ENCODE results near the gene MPI. TPM values are rescaled to one million over a fixed set of nuclear protein-coding genes. Genes with fewer than 3 reads are reported as not detected.
"Not testable (repeated sequence)": the region's sequence is repeated elsewhere in the genome, so short reads cannot be mapped to it uniquely, and the experiment has no call there.

Gene MPI
- total and polyA plus RNA-seq, 2 donors, result 33.6 to 37.4 TPM

DNA sequence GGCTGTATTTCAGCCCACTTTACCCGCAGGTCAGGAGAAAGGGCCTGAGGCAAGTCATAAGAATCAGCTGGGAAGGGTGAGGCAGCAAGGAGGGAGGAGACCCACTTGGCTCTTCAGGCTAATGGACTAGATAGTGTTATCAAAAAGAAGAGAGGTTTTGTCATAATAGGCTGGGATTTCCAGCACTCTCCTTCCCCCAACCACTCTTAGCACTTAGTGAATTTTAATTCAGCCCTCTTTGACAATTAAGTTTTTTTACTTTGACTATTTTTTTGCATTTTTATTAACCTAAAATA lies 771 bp downstream of the MPI start:
- no peak for DNase-seq (ENCODE audit: extremely low spot score)
- Histone ChIP-seq H3K4me3 (ENCODE audit: low read depth, low read length) (peak overlapping the region; percentile 82), H3K4me1 (ENCODE audit: insufficient read depth) (no peaks in the 10 kb centered on the region), H3K36me3 (ENCODE audit: insufficient read depth) (no peaks in the 10 kb centered on the region), H3K27ac (ENCODE audit: low read depth) (no peak overlapping the region)
- WGBS, result 7% methylated on average over 1 of the region's 1 CpG

DNA sequence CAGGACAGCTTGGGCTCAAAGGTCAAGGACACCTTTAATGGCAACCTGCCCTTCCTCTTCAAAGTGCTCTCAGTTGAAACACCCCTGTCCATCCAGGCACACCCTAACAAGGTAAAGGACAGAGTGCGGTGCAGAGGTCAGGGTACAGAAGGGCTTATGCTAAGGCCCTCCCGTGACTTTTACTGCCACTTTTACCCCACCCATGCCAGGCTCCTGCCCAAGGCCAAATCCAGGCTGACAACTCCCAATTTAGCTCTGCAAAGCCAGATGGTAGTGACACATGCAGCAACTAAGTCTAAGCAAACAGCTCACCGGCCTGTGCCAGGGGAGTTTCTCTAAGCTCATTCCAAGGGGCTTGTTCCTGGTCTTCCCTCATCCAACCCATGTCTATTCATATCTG lies 1.6 kb downstream of the MPI start:
- Histone ChIP-seq H3K27ac (ENCODE audit: low read depth) (no peak overlapping the region), H3K4me3 (ENCODE audit: low read depth, low read length) (no peak overlapping the region), H3K4me1 (ENCODE audit: insufficient read depth) (no peaks in the 10 kb centered on the region), H3K36me3 (ENCODE audit: insufficient read depth) (no peaks in the 10 kb centered on the region)
- 91% methylated on average over 3 of the region's 3 CpGs for WGBS
- no peak for DNase-seq (ENCODE audit: extremely low spot score)

GRCh38 chr15:74892313-74892712 lies 2.5 kb downstream of the MPI start:
- H3K4me3 ChIP-seq (ENCODE audit: low read depth, low read length), result no peak overlapping the region
- no peaks in the 10 kb centered on the region for H3K4me1 ChIP-seq (ENCODE audit: insufficient read depth)
- 87% methylated on average over 3 of the region's 3 CpGs for WGBS
- H3K27ac ChIP-seq (ENCODE audit: low read depth), result no peak overlapping the region
- DNase-seq (ENCODE audit: extremely low spot score), result no peak
- H3K36me3 ChIP-seq (ENCODE audit: insufficient read depth), result no peaks in the 10 kb centered on the region

DNA sequence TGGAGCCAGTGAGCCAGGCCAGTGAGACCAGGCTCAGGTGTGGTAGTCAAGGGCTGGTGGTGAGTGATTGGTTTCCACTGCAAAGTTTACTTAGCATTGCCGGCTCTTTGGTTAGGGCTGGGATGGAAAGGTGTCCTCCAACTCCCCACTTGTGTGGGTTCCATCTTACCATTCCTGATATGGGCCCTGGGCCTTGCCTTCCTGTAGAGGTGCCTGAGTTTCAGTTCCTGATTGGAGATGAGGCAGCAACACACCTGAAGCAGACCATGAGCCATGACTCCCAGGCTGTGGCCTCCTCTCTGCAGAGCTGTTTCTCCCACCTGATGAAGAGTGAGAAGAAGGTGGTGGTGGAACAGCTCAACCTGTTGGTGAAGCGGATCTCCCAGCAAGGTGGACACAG lies 3.1 kb downstream of the MPI start:
- no peak overlapping the region for H3K4me3 ChIP-seq (ENCODE audit: low read depth, low read length)
- H3K36me3 ChIP-seq (ENCODE audit: insufficient read depth), result no peaks in the 10 kb centered on the region
- no peak for DNase-seq (ENCODE audit: extremely low spot score)
- 96% methylated on average over 2 of the region's 2 CpGs for WGBS
- H3K4me1 ChIP-seq (ENCODE audit: insufficient read depth), result no peaks in the 10 kb centered on the region
- no peak overlapping the region for H3K27ac ChIP-seq (ENCODE audit: low read depth)

DNA sequence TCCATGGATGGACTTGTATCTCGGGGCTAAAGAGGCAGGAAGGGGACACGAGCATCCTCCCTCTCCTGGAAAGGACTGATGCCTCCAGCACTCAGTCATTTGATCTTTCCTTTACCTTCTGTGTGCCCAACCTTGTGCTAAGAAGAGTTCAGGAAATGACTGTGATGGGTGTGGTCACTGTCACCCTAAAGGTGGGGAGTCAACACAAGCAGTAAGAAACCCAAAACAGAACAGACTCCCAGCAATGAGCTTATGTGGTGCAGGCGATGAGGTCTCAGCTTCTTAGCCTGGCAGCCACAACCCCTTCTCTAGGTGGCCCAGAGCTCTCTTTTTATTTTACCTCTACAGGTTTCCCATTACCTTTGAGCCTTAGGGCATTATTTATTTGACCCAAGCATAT lies 3.8 kb downstream of the MPI start:
- H3K4me1 ChIP-seq (ENCODE audit: insufficient read depth), result no peaks in the 10 kb centered on the region
- 80% methylated on average over 3 of the region's 3 CpGs for WGBS
- no peaks in the 10 kb centered on the region for H3K36me3 ChIP-seq (ENCODE audit: insufficient read depth)
- no peak for DNase-seq (ENCODE audit: extremely low spot score)
- no peak overlapping the region for H3K4me3 ChIP-seq (ENCODE audit: low read depth, low read length)
- H3K27ac ChIP-seq (ENCODE audit: low read depth), result no peak overlapping the region

DNA sequence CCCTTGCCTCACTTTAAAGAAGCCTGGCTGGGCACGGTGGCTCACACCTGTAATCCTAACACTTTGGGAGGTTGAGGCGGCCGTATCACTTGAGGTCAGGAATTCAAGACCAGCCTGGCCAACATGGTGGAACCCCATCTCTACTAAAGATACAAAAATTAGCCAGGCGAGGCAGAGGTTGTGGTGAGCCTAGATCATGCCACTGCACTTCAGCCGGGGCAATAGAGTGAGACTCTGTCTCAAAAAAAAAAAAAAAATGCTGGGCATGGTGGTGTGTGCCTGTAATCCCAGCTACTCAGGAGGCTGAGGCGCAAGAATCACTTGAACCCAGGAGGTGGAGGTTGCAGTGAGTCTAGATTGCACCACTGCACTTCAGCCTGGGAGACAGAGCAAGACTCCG lies 4.5 kb downstream of the MPI start:
- WGBS, result 96% methylated on average over 7 of the region's 7 CpGs
- not testable (repeated sequence) for H3K27ac ChIP-seq (ENCODE audit: low read depth); H3K4me1 ChIP-seq (ENCODE audit: insufficient read depth); DNase-seq (ENCODE audit: extremely low spot score); H3K4me3 ChIP-seq (ENCODE audit: low read depth, low read length); H3K36me3 ChIP-seq (ENCODE audit: insufficient read depth)

DNA sequence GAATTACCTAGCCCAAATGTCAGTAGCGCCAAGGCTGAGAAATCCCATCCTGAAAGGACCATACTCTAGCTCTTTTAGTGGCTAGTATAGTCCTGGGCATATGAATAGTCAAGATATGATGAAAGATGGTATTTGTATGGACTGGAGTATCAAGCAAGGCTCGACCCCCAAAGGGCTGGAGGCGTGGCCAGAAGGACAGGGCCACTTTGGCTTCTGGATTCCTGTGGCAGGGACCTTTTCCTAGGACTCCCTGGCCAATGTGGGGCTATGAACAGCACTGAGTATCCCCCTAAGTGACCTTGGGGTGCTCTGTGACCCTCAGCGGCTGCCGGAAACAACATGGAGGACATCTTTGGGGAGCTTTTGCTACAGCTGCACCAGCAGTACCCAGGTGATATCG lies 6.0 kb downstream of the MPI start:
- Histone ChIP-seq H3K4me1 (ENCODE audit: insufficient read depth) (no peaks in the 10 kb centered on the region), H3K36me3 (ENCODE audit: insufficient read depth) (no peaks in the 10 kb centered on the region), H3K4me3 (ENCODE audit: low read depth, low read length) (no peak overlapping the region), H3K27ac (ENCODE audit: low read depth) (no peak overlapping the region)
- no peak for DNase-seq (ENCODE audit: extremely low spot score)
- WGBS, result 93% methylated on average over 6 of the region's 6 CpGs

DNA sequence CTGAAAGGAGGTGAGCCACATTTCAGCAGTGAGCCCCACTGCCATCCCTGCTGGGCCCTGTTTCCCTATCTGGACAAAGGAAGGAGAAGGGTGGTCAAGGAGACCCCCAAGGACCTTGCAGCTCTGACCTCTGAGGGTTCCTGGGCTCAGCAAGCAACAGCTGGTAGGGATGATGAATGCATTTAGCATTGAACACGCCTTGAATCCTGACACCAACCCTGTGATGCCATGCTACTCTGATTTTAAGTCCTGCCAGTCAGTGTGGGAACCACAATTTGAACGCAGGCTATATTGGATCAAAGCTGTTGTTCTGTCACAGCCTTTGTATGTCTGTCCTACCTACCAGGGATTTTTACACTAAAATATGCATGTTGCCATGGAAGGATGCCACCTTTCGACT lies 6.5 kb downstream of the MPI start:
- Histone ChIP-seq H3K36me3 (ENCODE audit: insufficient read depth) (no peaks in the 10 kb centered on the region), H3K27ac (ENCODE audit: low read depth) (no peak overlapping the region), H3K4me1 (ENCODE audit: insufficient read depth) (no peaks in the 10 kb centered on the region), H3K4me3 (ENCODE audit: low read depth, low read length) (no peak overlapping the region)
- 89% methylated on average over 3 of the region's 3 CpGs for WGBS
- no peak for DNase-seq (ENCODE audit: extremely low spot score)

DNA sequence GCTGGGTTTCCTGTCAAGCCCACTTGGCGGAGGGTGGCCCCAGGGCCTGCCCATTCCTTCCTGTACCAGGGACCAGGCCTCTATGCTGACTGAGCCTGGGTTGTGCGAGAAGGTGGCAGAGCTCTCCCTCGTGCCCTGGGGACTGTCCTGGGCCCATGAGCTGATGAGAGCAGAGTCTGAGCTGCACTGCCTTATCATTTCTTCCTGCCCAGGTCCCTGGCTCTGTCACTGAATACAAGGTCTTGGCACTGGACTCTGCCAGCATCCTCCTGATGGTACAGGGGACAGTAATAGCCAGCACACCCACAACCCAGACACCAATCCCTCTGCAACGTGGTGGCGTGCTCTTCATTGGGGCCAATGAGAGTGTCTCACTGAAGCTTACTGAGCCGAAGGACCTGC lies 7.5 kb downstream of the MPI start:
- DNase-seq (ENCODE audit: extremely low spot score), result no peak
- H3K27ac ChIP-seq (ENCODE audit: low read depth), result no peak overlapping the region
- WGBS, result 76% methylated on average over 6 of the region's 6 CpGs
- H3K36me3 ChIP-seq (ENCODE audit: insufficient read depth), result no peaks in the 10 kb centered on the region
- no peak overlapping the region for H3K4me3 ChIP-seq (ENCODE audit: low read depth, low read length)
- no peaks in the 10 kb centered on the region for H3K4me1 ChIP-seq (ENCODE audit: insufficient read depth)

DNA sequence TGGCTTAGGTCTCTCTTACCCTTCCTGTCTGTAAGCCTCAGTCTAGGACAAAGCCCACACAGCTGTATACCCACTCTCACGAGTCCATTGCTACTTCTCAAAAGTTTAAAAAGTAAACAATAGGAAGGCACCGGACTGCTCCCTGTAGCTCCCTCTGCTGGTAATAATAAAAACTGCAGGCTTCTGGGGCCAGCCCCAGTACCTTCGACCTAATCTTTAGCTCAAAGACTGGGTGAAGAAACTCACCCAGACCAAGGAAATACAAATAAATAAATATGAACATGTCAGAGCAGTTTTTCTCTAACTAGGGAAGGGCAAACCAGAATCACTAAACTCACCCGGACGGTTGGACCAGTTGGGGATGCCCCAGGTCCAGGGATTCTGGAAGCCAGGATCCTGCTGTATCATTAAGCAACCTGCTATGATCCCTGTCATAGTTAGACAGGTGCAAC lies 11.8 kb downstream of the MPI start:
- WGBS, result 17% methylated on average over 5 of the region's 5 CpGs
- Histone ChIP-seq H3K4me3 (ENCODE audit: low read depth, low read length) (no peak overlapping the region), H3K36me3 (ENCODE audit: insufficient read depth) (no peaks in the 10 kb centered on the region), H3K4me1 (ENCODE audit: insufficient read depth) (no peaks in the 10 kb centered on the region), H3K27ac (ENCODE audit: low read depth) (no peak overlapping the region)
- peak; percentile 54 for DNase-seq (ENCODE audit: extremely low spot score)

GRCh38 chr15:74902295-74903075 lies 12.6 kb downstream of the MPI start:
- Histone ChIP-seq H3K27ac (ENCODE audit: low read depth) (peak overlapping the region; percentile 51), H3K4me1 (ENCODE audit: insufficient read depth) (no peaks in the 10 kb centered on the region), H3K4me3 (ENCODE audit: low read depth, low read length) (no peak overlapping the region), H3K36me3 (ENCODE audit: insufficient read depth) (no peaks in the 10 kb centered on the region)
- WGBS, result 85% methylated on average over 4 of the region's 4 CpGs
- no peak for DNase-seq (ENCODE audit: extremely low spot score)

DNA sequence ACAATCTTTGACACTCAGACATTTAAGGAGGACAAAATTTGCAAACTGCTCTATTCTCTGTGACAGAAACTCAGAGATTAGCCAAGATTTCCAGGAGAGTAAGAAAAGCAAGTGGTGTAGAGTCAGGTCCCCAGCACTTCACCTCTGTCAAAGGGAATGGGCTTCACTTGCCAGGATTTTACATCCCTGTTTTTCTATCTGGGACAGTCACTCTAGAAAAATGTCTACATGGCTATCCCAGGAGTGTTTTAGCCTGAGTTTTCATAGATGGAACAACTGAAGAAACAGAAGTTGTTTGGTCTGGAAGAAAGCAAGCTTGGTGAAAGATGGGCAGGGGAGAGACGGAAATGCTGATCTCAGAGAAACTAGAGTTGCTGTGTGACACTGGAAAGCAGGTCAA lies 13.8 kb downstream of the MPI start:
- no peaks in the 10 kb centered on the region for H3K36me3 ChIP-seq (ENCODE audit: insufficient read depth)
- H3K27ac ChIP-seq (ENCODE audit: low read depth), result no peak overlapping the region
- H3K4me3 ChIP-seq (ENCODE audit: low read depth, low read length), result no peak overlapping the region
- H3K4me1 ChIP-seq (ENCODE audit: insufficient read depth), result no peaks in the 10 kb centered on the region
- DNase-seq (ENCODE audit: extremely low spot score), result no peak
- WGBS, result 97% methylated on average over 1 of the region's 1 CpG

DNA sequence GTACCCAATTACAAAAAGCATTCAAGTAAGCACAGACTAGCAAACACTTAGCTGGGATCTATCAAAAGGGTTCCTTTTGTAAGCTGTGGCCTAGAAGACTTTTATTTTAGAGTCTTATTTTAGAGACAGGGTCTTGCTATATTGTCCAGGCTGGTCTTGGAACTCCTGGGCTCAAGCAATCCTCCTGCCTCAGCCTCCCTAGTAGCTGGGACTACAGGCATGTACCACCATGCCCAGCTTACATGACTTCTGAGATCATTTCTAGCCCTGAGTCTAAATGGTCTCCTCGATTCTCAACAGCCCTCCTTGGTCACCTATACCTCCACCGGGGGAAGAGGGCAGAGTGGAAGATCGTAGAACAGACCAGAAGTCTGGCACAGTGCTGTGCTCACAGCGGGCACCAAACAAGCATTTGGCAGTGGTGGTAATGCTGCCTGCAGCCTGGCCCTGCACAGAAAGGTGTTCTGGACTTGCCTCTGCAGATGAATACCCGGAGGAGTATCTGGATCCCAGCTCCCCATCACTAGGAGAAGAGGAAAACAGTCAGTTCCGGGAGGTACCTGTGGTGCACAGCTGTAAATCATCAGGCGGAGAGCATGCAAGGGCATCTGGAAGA lies 14.5 kb downstream of the MPI start:
- H3K4me3 ChIP-seq (ENCODE audit: low read depth, low read length), result no peak overlapping the region
- H3K27ac ChIP-seq (ENCODE audit: low read depth), result no peak overlapping the region
- 89% methylated on average over 7 of the region's 7 CpGs for WGBS
- H3K36me3 ChIP-seq (ENCODE audit: insufficient read depth), result no peaks in the 10 kb centered on the region
- no peak for DNase-seq (ENCODE audit: extremely low spot score)
- H3K4me1 ChIP-seq (ENCODE audit: insufficient read depth), result no peaks in the 10 kb centered on the region

GRCh38 chr15:74906067-74906449 lies 16.2 kb downstream of the MPI start:
- WGBS, result under 1% methylated on average over 20 of the region's 20 CpGs
- no peaks in the 10 kb centered on the region for H3K4me1 ChIP-seq (ENCODE audit: insufficient read depth)
- H3K4me3 ChIP-seq (ENCODE audit: low read depth, low read length), result peak overlapping the region; percentile 93
- DNase-seq (ENCODE audit: extremely low spot score), result no peak
- H3K36me3 ChIP-seq (ENCODE audit: insufficient read depth), result no peaks in the 10 kb centered on the region
- peak overlapping the region; percentile 95 for H3K27ac ChIP-seq (ENCODE audit: low read depth)
